CD4-positive, CD25-positive, alpha-beta regulatory T cell (primary cell): ENCODE measurements around the gene MRPS18A. TPM values are rescaled to one million over a fixed set of nuclear protein-coding genes. Genes with fewer than 3 reads are reported as not detected.

ENCODE experiments used
- ATAC-seq, 2 donors: fragments of 150-1000 bp; cut with Tn5 transposase; one replicate each; pipeline ENCODE4 v1.10.0; 2021; ENCODE audit warnings: low read depth in 2 of 2, moderate number of reproducible peaks in 2 of 2, moderate library complexity in 1 of 2
- DNase-seq, 3 donors: peaks; one replicate each; pipeline versions ENCODE4 v3.0.0 to v3.0.0-alpha.2; 2012 to 2022; ENCODE audit warnings: mixed read lengths in 1 of 3
- H3K27ac ChIP-seq: one replicate; pipeline ENCODE4 v1.7.0; 2013; ENCODE audit warnings: mild to moderate bottlenecking, low read length; ENCODE audit not compliant: insufficient read depth, poor library complexity, severe bottlenecking
- H3K27me3 ChIP-seq: one replicate; pipeline ENCODE4 v1.7.0; 2013; ENCODE audit warnings: low read length; ENCODE audit not compliant: control insufficient read depth, insufficient read depth
- H3K36me3 ChIP-seq: one replicate; pipeline ENCODE4 v1.7.0; 2013; ENCODE audit warnings: mild to moderate bottlenecking, low read length, moderate library complexity; ENCODE audit not compliant: control insufficient read depth, insufficient read depth
- H3K4me1 ChIP-seq: 2 replicates; pipeline ENCODE4 v1.7.0; 2013; ENCODE audit warnings: mild to moderate bottlenecking, low read length; ENCODE audit not compliant: insufficient read depth, control insufficient read depth, poor library complexity, severe bottlenecking
- H3K4me3 ChIP-seq: one replicate; pipeline ENCODE4 v1.7.0; 2013; ENCODE audit warnings: low read depth, mild to moderate bottlenecking, low read length, moderate library complexity
- H3K9me3 ChIP-seq, 2 experiments: 1 replicate in 1 of 2; 2 replicates in 1 of 2; pipeline ENCODE4 v1.7.0; 2013; ENCODE audit warnings: low read length in 2 of 2, mild to moderate bottlenecking in 1 of 2, moderate library complexity in 1 of 2; ENCODE audit not compliant: control insufficient read depth in 2 of 2
- H3K27ac Mint-ChIP-seq, 3 donors: one replicate each; pipeline ENCODE4 v1.8.0; 2020 to 2022; ENCODE audit warnings: mild to moderate bottlenecking in 3 of 3, mixed read lengths in 3 of 3, moderate library complexity in 2 of 3
- H3K27me3 Mint-ChIP-seq: one replicate; pipeline ENCODE4 v1.8.0; 2022; ENCODE audit warnings: mild to moderate bottlenecking, mixed read lengths
- H3K36me3 Mint-ChIP-seq: one replicate; pipeline ENCODE4 v1.8.0; 2020; ENCODE audit warnings: mixed read lengths
- H3K4me1 Mint-ChIP-seq, 4 donors: one replicate each; pipeline ENCODE4 v1.8.0; 2020 to 2022; ENCODE audit warnings: mixed read lengths in 4 of 4, mild to moderate bottlenecking in 1 of 4
- H3K4me3 Mint-ChIP-seq, 4 donors: one replicate each; pipeline ENCODE4 v1.8.0; 2020 to 2022; ENCODE audit warnings: mild to moderate bottlenecking in 4 of 4, mixed read lengths in 4 of 4, moderate library complexity in 3 of 4
- H3K9me3 Mint-ChIP-seq, 7 donors: one replicate each; pipeline ENCODE4 v1.8.0; 2020 to 2022; ENCODE audit warnings: mixed read lengths in 7 of 7, mild to moderate bottlenecking in 3 of 7, moderate library complexity in 2 of 7
- polyA plus RNA-seq, 4 donors: library from polyadenylated mRNA; unstranded; fragments of 300-500 nt; fragmentation: Illumina TruSeq; gene quantifications; one replicate each; pipeline ENCODE4 v1.2.3, GENCODE V29; 2021
- total RNA-seq: library from RNA; stranded (reverse); gene quantifications from one replicate; pipeline ENCODE4 v1.2.3, GENCODE V29; 2022

Gene MRPS18A
- total RNA-seq (24.3 TPM), polyA plus RNA-seq (10 to 100 TPM; 65.0 to 73.8 (median 70.4) TPM)

DNA sequence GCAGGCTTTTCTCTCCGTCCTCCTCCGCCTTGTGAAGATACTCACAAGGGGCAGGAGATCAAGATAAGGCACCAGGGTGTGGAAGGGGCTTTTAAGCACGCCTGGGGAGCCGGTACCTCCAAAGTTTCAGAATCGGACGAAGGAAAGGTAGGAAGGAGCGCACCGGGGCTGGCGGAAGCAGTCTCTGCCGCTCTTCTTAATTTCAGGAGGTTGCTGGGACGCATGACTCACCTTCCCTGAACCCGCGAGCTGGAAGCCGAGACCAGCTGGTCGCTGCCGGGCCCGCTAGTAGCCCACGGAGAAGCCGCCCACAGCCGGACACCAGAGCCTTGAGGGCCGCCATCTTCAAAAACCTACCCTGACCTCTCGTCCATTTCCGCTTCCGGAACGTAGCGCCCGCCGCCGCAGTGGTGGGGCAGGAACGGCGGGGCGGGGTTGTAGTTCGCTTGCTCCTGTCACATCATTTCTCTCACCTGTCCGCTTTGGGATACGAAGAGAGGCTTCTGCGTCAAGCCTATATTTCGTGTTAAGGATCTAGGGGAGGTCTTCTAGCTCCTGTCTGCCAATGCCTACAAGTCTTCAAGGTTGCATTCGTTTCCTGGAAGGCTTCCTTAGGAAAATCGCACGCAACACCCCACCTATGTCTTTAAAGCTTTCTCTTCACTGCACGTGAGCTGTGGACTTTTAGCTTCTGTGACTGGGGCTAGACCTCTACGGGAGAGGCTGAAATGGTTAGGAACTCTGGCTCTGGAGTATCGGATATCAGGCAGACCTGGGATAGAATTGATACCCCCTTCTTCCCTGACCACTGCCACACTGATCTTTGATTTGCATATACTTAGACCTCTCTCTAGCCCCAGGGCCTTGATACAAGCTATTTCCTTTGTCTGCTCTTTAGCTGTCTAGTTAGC, at the start of gene MRPS18A:
Gene MRPS18A, minus strand, starts transcription at position 355 of the 911 bp plus-strand sequence. Its CDS starts 12 bp downstream, at position 343.
- Mint-ChIP-seq H3K27me3 (peaks cover 11% of the 10 kb centered on the region), H3K9me3 (no peaks in the 10 kb centered on the region), H3K27ac (peak within 1 kb of the TSS; percentile 95 to 99 (median 95)), H3K4me1 (peaks cover 36 to 56% (median 38%) of the 10 kb centered on the region in 4 donors), H3K36me3 (peaks cover 15% of the 10 kb centered on the region), H3K4me3 (peak within 1 kb of the TSS; percentile 96 to 98 (median 96))
- peak within 1 kb of the TSS; percentile 95 for H3K4me3 ChIP-seq
- ATAC-seq = peak; percentile 93 to 94
- H3K27me3 ChIP-seq = peaks cover 2% of the 10 kb centered on the region
- H3K36me3 ChIP-seq = peaks cover 4% of the 10 kb centered on the region
- DNase-seq = peak; percentile 71 to 86 (median 75)
- peak within 1 kb of the TSS; percentile 60 for H3K27ac ChIP-seq
- no peaks in the 10 kb centered on the region for H3K9me3 ChIP-seq
- peaks cover 20% of the 10 kb centered on the region for H3K4me1 ChIP-seq

DNA sequence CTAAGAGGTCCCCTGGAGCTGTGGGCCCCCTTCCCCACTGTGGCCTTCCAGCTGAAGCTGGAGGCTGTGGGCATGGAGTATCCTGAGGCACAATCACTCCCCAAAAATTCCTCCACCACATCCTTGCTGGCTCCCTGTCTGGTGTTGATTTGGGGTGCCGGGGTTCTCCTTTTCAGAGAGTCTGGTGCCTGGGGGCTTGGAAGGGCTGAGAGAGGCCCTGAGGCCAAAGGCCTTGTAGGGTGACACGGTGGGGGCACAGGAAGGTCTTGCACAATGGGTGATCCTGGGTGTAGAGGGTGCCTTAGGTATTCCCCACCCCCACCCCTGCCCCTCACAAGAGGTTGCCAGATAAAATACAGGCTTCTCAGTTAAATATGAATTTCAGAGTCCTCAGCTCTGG, 49.3 kb upstream of the MRPS18A start:
- no peaks in the 10 kb centered on the region for H3K36me3 ChIP-seq
- ATAC-seq = no peak
- DNase-seq = no peak
- no peak overlapping the region for H3K4me3 ChIP-seq
- no peak overlapping the region for H3K27ac ChIP-seq
- no peaks in the 10 kb centered on the region for H3K27me3 ChIP-seq
- Mint-ChIP-seq H3K27me3 (no peaks in the 10 kb centered on the region), H3K4me3 (no peak overlapping the region), H3K9me3 (peaks cover 0 to 3% (median 0%) of the 10 kb centered on the region in 7 donors), H3K36me3 (no peaks in the 10 kb centered on the region), H3K4me1 (peaks cover 0 to 9% (median 4%) of the 10 kb centered on the region in 4 donors), H3K27ac (no peak overlapping the region)
- no peaks in the 10 kb centered on the region for H3K9me3 ChIP-seq
- H3K4me1 ChIP-seq = peaks cover 13% of the 10 kb centered on the region

DNA sequence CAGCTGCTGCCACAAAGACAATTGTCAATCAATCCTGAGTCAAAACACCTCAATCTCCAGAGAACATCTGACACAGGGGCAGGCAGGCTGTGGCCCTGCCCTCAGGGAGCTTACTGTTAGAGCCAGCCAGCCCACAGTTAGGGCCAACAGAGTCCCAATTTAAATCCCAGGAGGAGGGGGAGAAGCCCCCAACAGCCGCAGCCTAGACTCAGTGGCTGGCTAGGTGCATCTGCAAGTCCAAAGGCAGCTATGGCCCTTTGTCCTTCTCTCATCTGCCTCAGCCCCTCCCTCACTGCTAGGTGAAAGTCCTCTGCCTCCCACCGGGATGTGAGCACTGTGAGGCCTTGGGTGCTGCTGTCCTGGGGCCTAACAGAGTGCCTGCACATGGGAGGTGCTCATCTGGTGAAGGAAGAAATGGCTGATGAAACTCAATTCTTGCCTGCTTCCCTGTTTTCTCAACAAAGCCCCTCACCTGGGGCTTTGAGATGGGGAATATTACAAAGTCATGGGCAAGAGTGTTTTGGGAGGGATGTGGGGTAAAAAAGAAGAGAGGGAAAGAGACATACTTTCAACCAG, 48.7 kb upstream of the MRPS18A start:
- Mint-ChIP-seq H3K27ac (no peak overlapping the region), H3K9me3 (peaks cover 0 to 5% (median 0%) of the 10 kb centered on the region in 7 donors), H3K36me3 (no peaks in the 10 kb centered on the region), H3K4me3 (no peak overlapping the region), H3K27me3 (peaks cover under 1% of the 10 kb centered on the region), H3K4me1 (peaks cover 0 to 9% (median 4%) of the 10 kb centered on the region in 4 donors)
- DNase-seq (no peak), ATAC-seq (no peak)
- H3K9me3 ChIP-seq = peaks cover under 1 to 2% of the 10 kb centered on the region in 2 experiments
- peaks cover 13% of the 10 kb centered on the region for H3K4me1 ChIP-seq
- H3K27me3 ChIP-seq = no peaks in the 10 kb centered on the region
- no peak overlapping the region for H3K27ac ChIP-seq
- H3K36me3 ChIP-seq = no peaks in the 10 kb centered on the region
- H3K4me3 ChIP-seq = no peak overlapping the region

DNA sequence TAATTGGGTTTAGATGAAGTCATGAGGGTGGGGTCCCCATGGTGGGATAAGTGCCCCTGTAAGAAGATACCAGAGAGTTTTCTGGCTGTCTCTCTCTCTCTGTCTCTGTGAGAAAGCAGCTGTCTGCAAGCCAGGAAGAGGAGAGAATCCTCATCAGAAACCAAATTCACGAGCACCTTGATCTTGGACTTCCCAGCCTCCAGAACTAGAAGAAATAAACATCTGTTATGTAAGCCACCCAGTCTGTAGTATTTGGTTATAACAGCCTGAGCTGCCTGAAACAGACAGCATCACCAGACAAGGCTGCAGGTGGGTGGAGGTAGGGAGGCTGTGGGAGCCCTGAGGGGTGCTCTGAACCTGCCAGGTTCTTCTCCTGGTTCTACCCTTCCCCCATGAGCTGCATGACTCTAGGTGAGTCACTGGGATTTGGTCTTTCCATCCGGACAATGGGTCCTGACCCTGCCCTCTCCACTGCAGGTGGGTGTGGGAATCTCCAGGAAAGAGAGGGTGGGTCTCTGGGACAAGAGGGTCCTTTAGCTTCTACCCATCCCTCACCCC, 48.1 kb upstream of the MRPS18A start:
- Histone ChIP-seq H3K9me3 (peaks cover 6 to 8% of the 10 kb centered on the region in 2 experiments), H3K36me3 (no peaks in the 10 kb centered on the region), H3K4me1 (peaks cover 13% of the 10 kb centered on the region), H3K4me3 (no peak overlapping the region), H3K27me3 (no peaks in the 10 kb centered on the region), H3K27ac (no peak overlapping the region)
- DNase-seq = no peak
- H3K27ac Mint-ChIP-seq = no peak overlapping the region
- H3K4me3 Mint-ChIP-seq = no peak overlapping the region
- no peaks in the 10 kb centered on the region for H3K36me3 Mint-ChIP-seq
- H3K9me3 Mint-ChIP-seq = peaks cover 0 to 8% (median 1%) of the 10 kb centered on the region in 7 donors
- H3K4me1 Mint-ChIP-seq = peaks cover 0 to 9% (median 4%) of the 10 kb centered on the region in 4 donors
- peaks cover 4% of the 10 kb centered on the region for H3K27me3 Mint-ChIP-seq
- no peak for ATAC-seq

DNA sequence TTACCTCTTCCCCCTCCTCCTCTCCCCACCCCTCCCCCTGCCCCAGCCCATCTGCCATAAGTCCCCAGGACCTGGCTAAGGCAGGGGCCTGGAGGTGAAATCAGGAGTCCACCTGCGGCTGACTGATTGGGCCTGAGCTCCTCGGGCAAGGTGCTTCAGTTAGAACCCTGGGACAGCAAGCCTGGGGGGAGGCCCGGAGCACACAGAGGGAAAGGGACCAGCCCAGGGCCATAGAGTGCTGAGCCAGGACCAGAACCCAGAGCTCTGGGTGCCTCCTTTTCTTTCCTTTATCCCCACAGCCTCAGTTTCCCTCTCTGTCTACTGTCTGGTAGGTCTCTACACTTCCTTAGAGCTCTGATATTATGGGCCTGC, 46.7 kb upstream of the MRPS18A start:
- Mint-ChIP-seq H3K27ac (peak overlapping the region in 1 of 3 donors; percentile 15), H3K9me3 (peaks cover 0 to 12% (median 3%) of the 10 kb centered on the region in 7 donors), H3K4me1 (peaks cover 0 to 9% (median 4%) of the 10 kb centered on the region in 4 donors), H3K27me3 (peaks cover 4% of the 10 kb centered on the region), H3K36me3 (no peaks in the 10 kb centered on the region), H3K4me3 (no peak overlapping the region)
- no peak for DNase-seq
- no peak for ATAC-seq
- H3K4me1 ChIP-seq = peaks cover 13% of the 10 kb centered on the region
- H3K4me3 ChIP-seq = no peak overlapping the region
- no peaks in the 10 kb centered on the region for H3K27me3 ChIP-seq
- H3K27ac ChIP-seq = no peak overlapping the region
- H3K9me3 ChIP-seq = peaks cover 7 to 12% of the 10 kb centered on the region in 2 experiments
- no peaks in the 10 kb centered on the region for H3K36me3 ChIP-seq

DNA sequence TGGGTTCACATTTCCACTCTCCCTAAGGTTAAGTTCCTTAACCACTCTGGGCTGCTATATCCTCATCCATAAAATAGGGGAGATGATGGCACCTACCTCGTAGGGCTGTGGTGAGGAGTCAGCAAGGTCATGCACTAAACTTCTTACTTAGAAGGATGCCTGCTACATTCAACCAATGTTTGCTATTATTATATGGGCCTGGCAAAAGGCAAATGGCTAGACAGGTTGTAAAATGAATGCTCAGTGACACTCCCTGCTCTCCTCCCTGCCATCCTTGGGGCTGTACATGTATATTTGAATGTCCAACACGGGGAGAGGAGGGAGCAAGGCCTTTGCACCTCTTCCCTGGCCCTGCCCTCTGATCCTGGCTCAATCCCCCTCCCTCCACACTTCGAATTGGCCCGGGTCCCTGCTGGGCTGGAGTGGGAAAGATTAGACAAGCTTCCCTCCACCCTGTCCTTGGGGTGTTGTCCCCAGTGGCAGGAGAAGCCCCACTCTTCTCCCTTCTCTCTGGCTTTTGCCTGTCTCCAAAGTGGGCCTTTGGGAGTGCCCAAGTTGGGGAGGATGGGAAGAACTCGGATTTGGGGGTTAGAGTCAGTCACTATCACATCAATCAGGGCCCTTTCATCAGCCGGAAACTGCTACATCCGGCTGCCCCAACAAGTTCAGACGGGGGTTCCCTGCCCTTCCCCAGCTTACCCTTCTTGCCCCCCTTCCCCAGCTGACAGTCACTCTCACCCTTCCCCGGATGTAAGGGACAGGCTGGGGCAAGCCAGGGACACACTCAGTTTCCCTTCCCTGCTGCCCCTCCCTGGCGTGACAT, 46.1 kb upstream of the MRPS18A start:
- no peak overlapping the region for H3K4me3 ChIP-seq
- Mint-ChIP-seq H3K4me1 (peaks cover 0 to 9% (median 4%) of the 10 kb centered on the region in 4 donors), H3K4me3 (no peak overlapping the region), H3K27me3 (peaks cover 4% of the 10 kb centered on the region), H3K9me3 (peaks cover 0 to 12% (median 3%) of the 10 kb centered on the region in 7 donors), H3K27ac (no peak overlapping the region), H3K36me3 (no peaks in the 10 kb centered on the region)
- H3K9me3 ChIP-seq = peaks cover 7 to 12% of the 10 kb centered on the region in 2 experiments
- ATAC-seq (peak; percentile 65 to 90), DNase-seq (peak in 1 of 3 donors; percentile 49)
- no peaks in the 10 kb centered on the region for H3K36me3 ChIP-seq
- no peaks in the 10 kb centered on the region for H3K27me3 ChIP-seq
- peaks cover 13% of the 10 kb centered on the region for H3K4me1 ChIP-seq
- H3K27ac ChIP-seq = no peak overlapping the region

DNA sequence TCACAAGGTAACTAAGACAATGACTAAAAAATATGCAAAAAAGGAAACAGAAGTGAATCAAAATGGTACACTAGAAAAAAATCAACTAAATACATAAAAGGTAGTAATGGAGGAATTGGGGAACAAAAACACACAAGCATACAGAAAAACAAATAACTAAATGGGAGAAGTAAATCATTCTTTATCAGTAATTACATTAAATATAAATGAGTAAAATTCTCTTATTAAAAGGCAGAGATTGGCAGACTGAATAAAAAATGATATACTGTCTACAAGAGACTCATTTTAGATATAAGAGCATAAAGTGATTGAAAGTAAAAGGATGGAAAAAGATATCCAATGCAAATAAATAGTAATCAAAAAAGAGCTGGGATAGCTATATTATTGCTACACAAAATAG, 43.0 kb upstream of the MRPS18A start:
- Mint-ChIP-seq H3K9me3 (peaks cover 0 to 12% (median 3%) of the 10 kb centered on the region in 7 donors), H3K4me3 (no peak overlapping the region)
- H3K4me3 ChIP-seq = no peak overlapping the region

More for the DNA sequence above, 43.0 kb upstream of the MRPS18A start:
- no peak for DNase-seq
- Histone ChIP-seq H3K27ac (no peak overlapping the region), H3K4me1 (peaks cover 14% of the 10 kb centered on the region), H3K27me3 (no peaks in the 10 kb centered on the region), H3K36me3 (no peaks in the 10 kb centered on the region), H3K9me3 (peaks cover 7 to 12% of the 10 kb centered on the region in 2 experiments)
- Mint-ChIP-seq H3K27ac (no peak overlapping the region), H3K36me3 (no peaks in the 10 kb centered on the region), H3K27me3 (peaks cover 12% of the 10 kb centered on the region), H3K4me1 (peaks cover 0 to 15% (median 8%) of the 10 kb centered on the region in 4 donors)
- no peak for ATAC-seq
